ENCODE data around the gene PCYT2. TPM values are rescaled to one million over a fixed set of nuclear protein-coding genes. Genes with fewer than 3 reads are reported as not detected.
"Not testable (repeated sequence)": the region's sequence is repeated elsewhere in the genome, so short reads cannot be mapped to it uniquely, and the experiment has no call there.

The PCYT2 gene
- total and polyA plus RNA-seq, 8 donors = 12.7 to 57.7 (median 19.6) TPM

DNA sequence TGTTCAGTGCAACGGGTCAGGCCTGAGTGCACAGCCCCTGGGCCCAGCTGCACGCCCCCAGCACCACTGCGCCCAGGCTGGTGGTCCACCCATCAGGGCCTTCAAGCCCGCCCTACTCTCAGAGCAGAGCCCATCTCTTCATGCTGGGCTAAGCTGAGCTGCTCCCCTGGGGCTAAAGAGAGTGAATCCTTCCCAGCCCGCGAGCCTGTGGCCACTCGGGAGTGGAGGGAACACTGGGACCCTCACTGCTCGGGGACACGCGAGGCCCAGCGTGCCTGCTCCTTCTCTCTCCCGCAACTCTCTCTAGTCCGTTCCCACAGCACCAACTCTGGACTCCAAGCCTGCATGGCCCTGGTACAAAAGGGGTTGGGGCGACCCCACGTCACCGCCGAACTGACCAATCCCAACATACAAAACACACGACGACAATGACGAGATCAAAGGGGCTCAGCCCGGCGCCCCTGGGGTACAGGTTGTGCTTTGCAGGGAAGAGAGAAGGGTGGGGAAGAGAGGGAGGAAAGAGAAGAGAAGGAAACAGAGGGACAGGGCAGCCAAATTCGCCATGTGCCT is 10.9 kb upstream of the PCYT2 start:
- no peak for DNase-seq
- Histone ChIP-seq H3K36me3 (peaks cover 0 to 39% of the 10 kb centered on the region in 2 donors), H3K4me1 (peaks cover 24 to 90% of the 10 kb centered on the region in 2 donors), H3K9me3 (no peaks in the 10 kb centered on the region), H3K4me3 (peak overlapping the region in 1 of 2 donors; percentile 98), H3K27ac (peak overlapping the region in 1 of 2 donors; percentile 98), H3K27me3 (no peaks in the 10 kb centered on the region)
- no peak for ATAC-seq
- TF ChIP-seq, protein P1, sequence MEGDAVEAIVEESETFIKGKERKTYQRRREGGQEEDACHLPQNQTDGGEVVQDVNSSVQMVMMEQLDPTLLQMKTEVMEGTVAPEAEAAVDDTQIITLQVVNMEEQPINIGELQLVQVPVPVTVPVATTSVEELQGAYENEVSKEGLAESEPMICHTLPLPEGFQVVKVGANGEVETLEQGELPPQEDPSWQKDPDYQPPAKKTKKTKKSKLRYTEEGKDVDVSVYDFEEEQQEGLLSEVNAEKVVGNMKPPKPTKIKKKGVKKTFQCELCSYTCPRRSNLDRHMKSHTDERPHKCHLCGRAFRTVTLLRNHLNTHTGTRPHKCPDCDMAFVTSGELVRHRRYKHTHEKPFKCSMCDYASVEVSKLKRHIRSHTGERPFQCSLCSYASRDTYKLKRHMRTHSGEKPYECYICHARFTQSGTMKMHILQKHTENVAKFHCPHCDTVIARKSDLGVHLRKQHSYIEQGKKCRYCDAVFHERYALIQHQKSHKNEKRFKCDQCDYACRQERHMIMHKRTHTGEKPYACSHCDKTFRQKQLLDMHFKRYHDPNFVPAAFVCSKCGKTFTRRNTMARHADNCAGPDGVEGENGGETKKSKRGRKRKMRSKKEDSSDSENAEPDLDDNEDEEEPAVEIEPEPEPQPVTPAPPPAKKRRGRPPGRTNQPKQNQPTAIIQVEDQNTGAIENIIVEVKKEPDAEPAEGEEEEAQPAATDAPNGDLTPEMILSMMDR (IDR thresholded peaks at IDR 0.05) = no peak
- intact Hi-C loops (cut with DNase I) = no loop called here

DNA sequence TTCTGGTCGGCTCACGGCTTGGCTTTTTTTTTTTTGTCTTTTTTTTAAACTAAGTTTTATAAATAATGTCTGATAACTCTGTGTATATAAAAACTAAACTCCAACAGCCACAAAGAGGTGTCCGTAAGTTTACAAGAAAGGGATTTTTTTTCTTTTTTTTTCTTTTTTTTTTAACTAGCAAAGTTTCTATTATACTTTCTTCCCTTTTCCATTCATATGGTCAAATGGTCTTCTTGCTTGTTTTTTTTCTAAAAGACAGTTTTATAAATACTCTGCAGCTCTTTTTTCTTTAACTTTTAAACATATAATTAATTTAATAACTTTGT is 10.3 kb upstream of the PCYT2 start:
- Histone ChIP-seq H3K4me3 (peak overlapping the region in 1 of 2 donors; percentile 98), H3K27me3 (no peaks in the 10 kb centered on the region), H3K27ac (peak overlapping the region in 1 of 2 donors; percentile 98), H3K36me3 (peaks cover 0 to 39% of the 10 kb centered on the region in 2 donors), H3K9me3 (no peaks in the 10 kb centered on the region), H3K4me1 (peaks cover 30 to 95% of the 10 kb centered on the region in 2 donors)
- DNase-seq (no peak), ATAC-seq (no peak)
- TF ChIP-seq, protein P1 (IDR thresholded peaks at IDR 0.05) = no peak
- intact Hi-C loops (cut with DNase I) = no loop called here

DNA sequence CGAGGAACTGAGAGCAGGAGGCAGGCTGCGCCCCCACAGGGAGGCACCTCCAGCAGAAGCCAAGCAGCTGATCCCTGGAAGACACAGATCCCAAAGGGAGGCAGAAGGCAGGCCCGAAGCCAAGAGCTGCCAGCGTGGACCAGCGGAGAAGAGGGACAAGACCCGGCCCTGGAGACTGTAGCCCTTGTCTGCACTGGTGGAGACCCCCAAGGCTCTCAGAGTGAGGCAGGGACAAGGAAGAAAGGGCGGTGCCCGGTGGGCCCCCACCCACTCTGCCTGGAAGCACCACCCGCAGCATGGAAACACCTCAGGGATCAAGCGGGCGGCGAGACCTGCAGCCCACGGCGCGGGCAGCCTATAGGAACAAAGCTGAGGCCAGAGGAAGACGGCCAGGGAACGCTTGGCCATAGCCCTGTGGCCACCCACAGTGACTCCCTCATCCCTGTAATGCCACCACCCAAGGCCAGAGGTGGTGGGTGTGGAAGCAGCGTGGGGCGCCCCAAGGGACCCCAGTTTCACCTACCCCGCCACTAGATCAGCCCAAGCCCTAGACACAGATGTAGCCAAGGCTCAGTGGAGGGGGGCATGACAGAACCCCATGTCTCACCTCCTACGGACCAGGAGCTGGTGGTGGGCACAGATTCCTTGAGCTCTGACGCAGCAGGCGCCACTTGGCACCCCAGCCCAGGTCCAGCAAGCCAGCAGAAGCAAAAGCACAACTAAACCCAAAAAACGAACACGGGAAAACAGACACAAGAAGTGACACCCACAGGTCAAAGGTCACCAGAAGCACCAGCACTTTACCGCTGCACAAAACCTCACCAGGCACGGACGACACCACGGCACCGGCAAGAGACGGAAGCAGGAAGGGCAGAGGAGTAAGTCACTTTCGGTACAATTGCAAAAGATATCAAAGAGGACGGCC is 9.7 kb upstream of the PCYT2 start:
- peaks cover 0 to 41% of the 10 kb centered on the region in 2 donors for H3K36me3 ChIP-seq
- peaks cover 33 to 96% of the 10 kb centered on the region in 2 donors for H3K4me1 ChIP-seq
- intact Hi-C loops (cut with DNase I) = no loop called here
- no peaks in the 10 kb centered on the region for H3K27me3 ChIP-seq
- no peaks in the 10 kb centered on the region for H3K9me3 ChIP-seq
- H3K27ac ChIP-seq = peak overlapping the region in 1 of 2 donors; percentile 98
- ATAC-seq = no peak
- DNase-seq = no peak
- peak overlapping the region in 1 of 2 donors; percentile 1 for H3K4me3 ChIP-seq
- TF ChIP-seq, protein P1 (IDR thresholded peaks at IDR 0.05) = no peak

DNA sequence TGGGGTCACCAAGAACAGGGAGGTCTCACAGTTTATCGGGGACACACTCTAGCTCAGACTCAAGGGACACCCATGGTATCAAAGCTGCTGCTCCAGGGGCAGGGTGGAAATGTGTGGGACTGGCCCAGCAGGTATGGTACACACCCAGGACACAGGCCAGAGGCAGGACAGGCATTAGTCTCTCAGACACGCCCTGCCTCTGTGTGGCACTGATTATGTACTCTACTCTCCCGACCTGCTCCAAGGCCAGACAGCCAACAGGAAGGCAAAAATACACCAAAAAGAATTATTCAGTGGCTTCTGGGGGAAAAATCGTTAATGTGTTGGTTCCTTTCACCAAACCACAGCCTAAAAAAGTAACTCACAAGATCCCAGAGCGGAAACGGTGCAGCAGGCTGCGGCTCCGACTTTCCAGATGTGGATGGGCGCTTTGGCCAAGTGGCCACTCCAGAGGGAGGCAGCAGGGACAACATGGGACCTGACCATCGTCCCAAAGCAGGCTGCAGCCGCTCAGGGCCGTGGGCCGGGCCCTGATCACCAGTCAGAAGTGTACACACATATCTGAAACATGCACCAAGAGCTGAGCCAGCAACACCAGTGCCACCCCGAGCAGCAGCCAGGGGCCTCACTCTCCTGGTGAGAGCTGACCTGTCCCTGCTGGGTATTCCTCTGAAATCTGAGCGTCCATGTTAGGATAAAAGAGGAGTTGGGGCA is 7.8 kb upstream of the PCYT2 start:
- Histone ChIP-seq H3K27ac (peak overlapping the region in 1 of 2 donors; percentile 83), H3K4me3 (no peak overlapping the region), H3K36me3 (peaks cover 0 to 60% of the 10 kb centered on the region in 2 donors), H3K4me1 (peaks cover 23 to 82% of the 10 kb centered on the region in 2 donors), H3K9me3 (no peaks in the 10 kb centered on the region), H3K27me3 (no peaks in the 10 kb centered on the region)
- intact Hi-C loops (cut with DNase I) = no loop called here
- DNase-seq (no peak), ATAC-seq (peak; percentile 3)
- TF ChIP-seq, protein P1 (IDR thresholded peaks at IDR 0.05) = no peak

DNA sequence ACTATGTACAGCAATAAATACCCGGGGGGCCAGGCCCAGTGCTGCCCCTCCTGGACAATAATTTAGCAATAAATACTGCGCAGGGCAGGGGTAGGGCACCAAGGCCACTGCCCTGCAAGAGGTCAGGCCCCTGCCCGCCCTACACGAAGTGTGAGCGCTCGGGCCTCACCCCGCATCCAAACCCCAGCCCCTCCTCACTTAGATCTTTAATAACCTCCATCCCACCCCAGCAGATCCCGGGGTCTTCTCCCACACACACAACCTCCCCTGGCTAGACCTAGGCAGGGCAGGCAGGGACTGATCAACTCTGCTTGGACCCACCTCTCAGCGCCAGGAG is 7.1 kb upstream of the PCYT2 start:
- H3K27me3 ChIP-seq; H3K9me3 ChIP-seq; intact Hi-C loops (cut with DNase I); DNase-seq: not testable (repeated sequence)
- peaks cover 17 to 76% of the 10 kb centered on the region in 2 donors for H3K4me1 ChIP-seq
- peak; percentile 18 for ATAC-seq
- H3K4me3 ChIP-seq = peak overlapping the region; percentile 80 to 88
- peaks cover 0 to 67% of the 10 kb centered on the region in 2 donors for H3K36me3 ChIP-seq
- peak overlapping the region in 1 of 2 donors; percentile 83 for H3K27ac ChIP-seq
